Lower leg skin (tissue), 3 donors: ENCODE results near the gene PRR5.

Experiments
- CTCF ChIP-seq, 3 donors: fragments of 450-650 bp; IDR thresholded peaks; one replicate each; pipeline ENCODE4 v1.5.1; 2016; ENCODE audit warnings: antibody characterized with exemption in 3 of 3, mild to moderate bottlenecking in 3 of 3, moderate library complexity in 2 of 3
- POLR2A ChIP-seq, 2 donors: fragments of 450-650 bp; IDR thresholded peaks; one replicate each; pipeline ENCODE4 v1.6.1; 2016 to 2017; ENCODE audit warnings: antibody characterized with exemption in 2 of 2, mild to moderate bottlenecking in 1 of 2, moderate library complexity in 1 of 2

DNA sequence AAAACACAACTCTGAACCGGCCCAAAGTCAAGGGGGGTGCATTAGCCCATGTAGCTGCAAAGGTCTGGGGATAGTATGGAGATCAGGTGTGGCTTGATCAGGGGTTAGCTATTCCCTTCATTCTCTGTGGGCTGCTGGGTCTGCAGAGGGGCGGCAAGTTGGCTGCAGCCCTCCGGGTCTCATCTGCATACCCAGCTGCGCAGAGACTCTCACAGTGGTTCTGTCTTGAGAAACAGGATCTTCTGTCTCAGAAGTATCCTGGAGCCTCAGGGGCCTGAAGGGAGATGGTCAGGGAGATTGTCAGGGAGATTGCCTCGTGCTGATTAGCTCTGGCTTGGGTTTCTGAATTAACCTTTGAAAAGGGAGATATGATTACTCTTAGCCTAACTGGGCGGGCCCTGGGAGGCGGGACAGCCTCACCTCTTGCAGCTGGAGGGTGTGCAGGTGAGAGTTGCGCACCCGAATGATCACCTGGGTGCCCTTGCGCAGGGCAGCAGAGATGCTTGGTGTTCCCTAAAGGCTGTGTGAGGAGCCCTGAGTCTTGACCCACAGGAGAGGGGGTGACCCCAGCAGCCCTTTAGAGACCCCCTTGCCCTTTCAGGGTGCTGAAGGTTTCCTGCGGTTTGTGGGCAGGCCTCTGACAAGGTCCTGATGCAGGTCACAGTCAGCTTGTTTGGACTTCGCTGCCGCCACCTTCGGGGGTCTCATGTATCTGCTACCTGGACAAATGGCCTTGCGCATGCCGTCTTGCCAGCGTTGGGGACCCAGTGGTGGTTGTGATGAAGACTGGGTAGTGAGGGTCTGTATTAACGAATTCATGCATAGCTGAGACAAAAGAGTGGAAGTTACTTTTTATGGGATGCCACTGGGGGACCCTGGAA is 57.7 kb downstream of the PRR5 start:
- TF ChIP-seq CTCF (IDR thresholded peaks at IDR 0.05) = no peak
- TF ChIP-seq POLR2A (IDR thresholded peaks at IDR 0.05) = no peak
